ENCODE measurements around the gene SSR2. TPM values are rescaled to one million over a fixed set of nuclear protein-coding genes. Genes with fewer than 3 reads are reported as not detected.

SSR2 gene
- total and polyA plus RNA-seq, 2 experiments from 2014 or later, result 136 to 291 TPM

- Mint-ChIP-seq H3K9me3 (no peaks in the 10 kb centered on the region), H3K27ac (no peak overlapping the region), H3K4me3 (no peak overlapping the region; the same call in 2 of the 3 replicates), H3K36me3 (ENCODE audit: low read depth) (no peaks in the 10 kb centered on the region), H3K27me3 (ENCODE audit: insufficient read depth, low read depth, poor library complexity) (peaks cover under 1% of the 10 kb centered on the region), H3K4me1 (peaks cover 12% of the 10 kb centered on the region)
- no peaks in the 10 kb centered on the region for H3K9me2 ChIP-seq (ENCODE audit: insufficient read depth)
- H3K79me2 ChIP-seq (replicated peaks; ENCODE audit: insufficient read depth), result no peaks in the 10 kb centered on the region
- H3F3A ChIP-seq (replicated peaks; ENCODE audit: low read depth), result 0 out of 2 replicates have a peak, but pooled peaks cover 3% of the 10 kb centered on the region
- TF ChIP-seq, protein P1, sequence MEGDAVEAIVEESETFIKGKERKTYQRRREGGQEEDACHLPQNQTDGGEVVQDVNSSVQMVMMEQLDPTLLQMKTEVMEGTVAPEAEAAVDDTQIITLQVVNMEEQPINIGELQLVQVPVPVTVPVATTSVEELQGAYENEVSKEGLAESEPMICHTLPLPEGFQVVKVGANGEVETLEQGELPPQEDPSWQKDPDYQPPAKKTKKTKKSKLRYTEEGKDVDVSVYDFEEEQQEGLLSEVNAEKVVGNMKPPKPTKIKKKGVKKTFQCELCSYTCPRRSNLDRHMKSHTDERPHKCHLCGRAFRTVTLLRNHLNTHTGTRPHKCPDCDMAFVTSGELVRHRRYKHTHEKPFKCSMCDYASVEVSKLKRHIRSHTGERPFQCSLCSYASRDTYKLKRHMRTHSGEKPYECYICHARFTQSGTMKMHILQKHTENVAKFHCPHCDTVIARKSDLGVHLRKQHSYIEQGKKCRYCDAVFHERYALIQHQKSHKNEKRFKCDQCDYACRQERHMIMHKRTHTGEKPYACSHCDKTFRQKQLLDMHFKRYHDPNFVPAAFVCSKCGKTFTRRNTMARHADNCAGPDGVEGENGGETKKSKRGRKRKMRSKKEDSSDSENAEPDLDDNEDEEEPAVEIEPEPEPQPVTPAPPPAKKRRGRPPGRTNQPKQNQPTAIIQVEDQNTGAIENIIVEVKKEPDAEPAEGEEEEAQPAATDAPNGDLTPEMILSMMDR (conservative IDR thresholded peaks at IDR 0.05; ENCODE audit: low read depth in 2 of 2), result peak; percentile 65 to 92
- no peak for TF ChIP-seq POLR2AphosphoS5 (IDR thresholded peaks at IDR 0.05; ENCODE audit: low read depth)
- H3K27ac ChIP-seq (ENCODE audit: low read depth), result no peak overlapping the region
- H4K20me1 ChIP-seq (replicated peaks; ENCODE audit: insufficient read depth), result no peaks in the 10 kb centered on the region
- peaks cover 4% of the 10 kb centered on the region for H3K4me1 ChIP-seq (ENCODE audit: insufficient read depth)
- no peak overlapping the region for H3K4me3 ChIP-seq
- H3K4me2 ChIP-seq, result no peak overlapping the region
- DNase-seq (ENCODE audit: low spot score) (peak; percentile 84), ATAC-seq (peak; percentile 99)
- H2AFZ ChIP-seq, result peak overlapping the region; percentile 91; the same call in 1 of the 2 replicates
- H3K27me3 ChIP-seq (ENCODE audit: insufficient read depth), result no peaks in the 10 kb centered on the region
- H3K36me3 ChIP-seq (ENCODE audit: insufficient read depth), result no peaks in the 10 kb centered on the region
Observed at GRCh38 chr1:156025876-156026275, 5.1 kb upstream of the SSR2 start.

- H3K4me1 ChIP-seq (ENCODE audit: insufficient read depth), result peaks cover 6% of the 10 kb centered on the region
- peaks cover 16% of the 10 kb centered on the region for H3K4me1 Mint-ChIP-seq
- 0 out of 2 replicates have a peak, but pooled peaks cover 5% of the 10 kb centered on the region for H3F3A ChIP-seq (replicated peaks; ENCODE audit: low read depth)
- H3K9me3 Mint-ChIP-seq, result no peaks in the 10 kb centered on the region
- H3K9me2 ChIP-seq (ENCODE audit: insufficient read depth), result no peaks in the 10 kb centered on the region
- H3K27me3 ChIP-seq (ENCODE audit: insufficient read depth), result no peaks in the 10 kb centered on the region
- H3K4me2 ChIP-seq, result no peak overlapping the region
- no peak overlapping the region for H3K27ac ChIP-seq (ENCODE audit: low read depth)
- no peaks in the 10 kb centered on the region for H3K36me3 ChIP-seq (ENCODE audit: insufficient read depth)
- H3K4me3 ChIP-seq, result no peak overlapping the region
- H3K79me2 ChIP-seq (replicated peaks; ENCODE audit: insufficient read depth), result peaks cover 7% of the 10 kb centered on the region
- H3K4me3 Mint-ChIP-seq, result no peak overlapping the region
- peaks cover 6% of the 10 kb centered on the region for H3K36me3 Mint-ChIP-seq (ENCODE audit: low read depth)
- 0 out of 2 replicates have a peak, but pooled peaks cover 3% of the 10 kb centered on the region for H4K20me1 ChIP-seq (replicated peaks; ENCODE audit: insufficient read depth)
- H2AFZ ChIP-seq, result no peak overlapping the region
- ATAC-seq (no peak), DNase-seq (ENCODE audit: low spot score) (no peak)
- peaks cover 5% of the 10 kb centered on the region for H3K27me3 Mint-ChIP-seq (ENCODE audit: insufficient read depth, low read depth, poor library complexity)
- no peak overlapping the region for H3K27ac Mint-ChIP-seq
- TF ChIP-seq REST (IDR thresholded peaks at IDR 0.05; ENCODE audit: unreplicated experiment) (no peak), STAT1 (IDR thresholded peaks at IDR 0.05; ENCODE audit: unreplicated experiment) (no peak), CREB1 (CRISPR knock-in tag; IDR thresholded peaks at IDR 0.05; ENCODE audit: low read depth) (no peak), POLR2AphosphoS5 (IDR thresholded peaks at IDR 0.05; ENCODE audit: low read depth) (no peak), NANOG (IDR thresholded peaks at IDR 0.05; ENCODE audit: borderline replicate concordance) (no peak), ZNF331 (CRISPR knock-in tag; IDR thresholded peaks at IDR 0.05; ENCODE audit: low read depth) (no peak), EZH2phosphoT487 (IDR thresholded peaks at IDR 0.05; ENCODE audit: unreplicated experiment) (no peak), JUNB (IDR thresholded peaks at IDR 0.05; ENCODE audit: unreplicated experiment) (no peak), ZNF114 (CRISPR knock-in tag; IDR thresholded peaks at IDR 0.05) (no peak)
- TF ChIP-seq, protein P2, sequence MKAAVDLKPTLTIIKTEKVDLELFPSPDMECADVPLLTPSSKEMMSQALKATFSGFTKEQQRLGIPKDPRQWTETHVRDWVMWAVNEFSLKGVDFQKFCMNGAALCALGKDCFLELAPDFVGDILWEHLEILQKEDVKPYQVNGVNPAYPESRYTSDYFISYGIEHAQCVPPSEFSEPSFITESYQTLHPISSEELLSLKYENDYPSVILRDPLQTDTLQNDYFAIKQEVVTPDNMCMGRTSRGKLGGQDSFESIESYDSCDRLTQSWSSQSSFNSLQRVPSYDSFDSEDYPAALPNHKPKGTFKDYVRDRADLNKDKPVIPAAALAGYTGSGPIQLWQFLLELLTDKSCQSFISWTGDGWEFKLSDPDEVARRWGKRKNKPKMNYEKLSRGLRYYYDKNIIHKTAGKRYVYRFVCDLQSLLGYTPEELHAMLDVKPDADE (IDR thresholded peaks at IDR 0.05), result no peak
- TF ChIP-seq, protein P1 (conservative IDR thresholded peaks at IDR 0.05; ENCODE audit: low read depth in 2 of 2), result no peak
Observed at GRCh38 chr1:156024801-156025200, 4.0 kb upstream of the SSR2 start.
